ENCODE results near the gene PRKAG2. TPM values are rescaled to one million over a fixed set of nuclear protein-coding genes. Genes with fewer than 3 reads are reported as not detected.

PRKAG2 gene
- total RNA-seq, 3 donors from 2014 or later: 32.3 to 56.6 (median 34.4) TPM

DNA sequence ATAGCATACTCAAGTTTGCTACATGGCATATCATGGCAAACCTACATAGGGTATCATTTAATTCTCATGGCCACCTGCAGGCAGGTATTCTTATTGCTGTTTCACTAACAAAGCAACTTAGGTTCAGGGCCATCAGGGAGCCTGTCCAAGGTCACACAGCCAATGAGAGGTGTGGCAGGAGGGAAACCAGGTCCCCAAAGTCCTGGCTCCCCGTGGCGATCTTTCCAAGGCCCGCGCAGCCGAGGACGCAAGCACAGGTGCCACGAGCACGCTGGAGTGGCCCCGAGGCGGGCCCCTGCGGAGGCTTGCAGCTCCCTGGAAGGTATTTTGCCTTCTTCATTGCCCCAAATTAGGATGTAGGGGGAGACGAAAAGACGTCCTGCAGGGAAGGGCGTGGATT, 20.8 kb downstream of the PRKAG2 start:
- H3K4me3 ChIP-seq: no peak overlapping the region
- TF ChIP-seq POLR2A (IDR thresholded peaks at IDR 0.05) (no peak), POLR2AphosphoS5 (IDR thresholded peaks at IDR 0.05) (no peak), CTCF (IDR thresholded peaks at IDR 0.05) (no peak)
- no peaks in the 10 kb centered on the region for H3K27me3 ChIP-seq
- no peaks in the 10 kb centered on the region for H3K36me3 ChIP-seq
- no peaks in the 10 kb centered on the region for H3K9me3 ChIP-seq
- intact Hi-C loops (cut with DNase I; ENCODE audit: low total_unique reads): no loop called here
- no peak overlapping the region for H3K27ac ChIP-seq
- peaks cover 0 to 10% of the 10 kb centered on the region in 2 donors for H3K4me1 ChIP-seq
- DNase-seq (ENCODE audit: low spot score in 2 of 2): no peak

- H3K36me3 ChIP-seq: no peaks in the 10 kb centered on the region
- DNase-seq (ENCODE audit: low spot score in 2 of 2): no peak
- TF ChIP-seq POLR2A (IDR thresholded peaks at IDR 0.05) (no peak), CTCF (IDR thresholded peaks at IDR 0.05) (no peak), POLR2AphosphoS5 (IDR thresholded peaks at IDR 0.05) (no peak)
- H3K27ac ChIP-seq: peak overlapping the region in 1 of 2 donors; percentile 22
- H3K4me1 ChIP-seq: peaks cover 0 to 10% of the 10 kb centered on the region in 2 donors
- no peaks in the 10 kb centered on the region for H3K9me3 ChIP-seq
- H3K4me3 ChIP-seq: no peak overlapping the region
- no peaks in the 10 kb centered on the region for H3K27me3 ChIP-seq
- intact Hi-C loops (cut with DNase I; ENCODE audit: low total_unique reads): no loop called here
Observed at GRCh38 chr7:151854720-151855071, 22.2 kb downstream of the PRKAG2 start.

GRCh38 chr7:151853896-151854719, 22.8 kb downstream of the PRKAG2 start:
- H3K9me3 ChIP-seq: no peaks in the 10 kb centered on the region
- DNase-seq (ENCODE audit: low spot score in 2 of 2): peak in 1 of 2 donors; percentile 39
- intact Hi-C loops (cut with DNase I; ENCODE audit: low total_unique reads): no loop called here
- no peaks in the 10 kb centered on the region for H3K27me3 ChIP-seq
- H3K36me3 ChIP-seq: no peaks in the 10 kb centered on the region
- no peak overlapping the region for H3K4me3 ChIP-seq
- peaks cover 0 to 10% of the 10 kb centered on the region in 2 donors for H3K4me1 ChIP-seq
- peak overlapping the region in 1 of 2 donors; percentile 22 for H3K27ac ChIP-seq
- TF ChIP-seq CTCF (IDR thresholded peaks at IDR 0.05): no peak
- no peak for TF ChIP-seq POLR2AphosphoS5 (IDR thresholded peaks at IDR 0.05)
- TF ChIP-seq POLR2A (IDR thresholded peaks at IDR 0.05): no peak

GRCh38 chr7:151852486-151853396, 24.2 kb downstream of the PRKAG2 start:
- intact Hi-C loops (cut with DNase I; ENCODE audit: low total_unique reads): no loop called here
- Histone ChIP-seq H3K4me3 (no peak overlapping the region), H3K36me3 (no peaks in the 10 kb centered on the region), H3K4me1 (peaks cover 0 to 10% of the 10 kb centered on the region in 2 donors), H3K9me3 (no peaks in the 10 kb centered on the region), H3K27me3 (no peaks in the 10 kb centered on the region), H3K27ac (peak overlapping the region in 1 of 2 donors; percentile 81)
- no peak for DNase-seq (ENCODE audit: low spot score in 2 of 2)
- TF ChIP-seq POLR2AphosphoS5 (IDR thresholded peaks at IDR 0.05): no peak

GRCh38 chr7:151851782-151852181, 25.1 kb downstream of the PRKAG2 start:
- Histone ChIP-seq H3K27me3 (no peaks in the 10 kb centered on the region), H3K27ac (peak overlapping the region; percentile 81 to 85), H3K4me1 (peaks cover 0 to 10% of the 10 kb centered on the region in 2 donors), H3K4me3 (peak overlapping the region; percentile 3 to 60 (median 34)), H3K9me3 (no peaks in the 10 kb centered on the region), H3K36me3 (no peaks in the 10 kb centered on the region)
- intact Hi-C loops (cut with DNase I; ENCODE audit: low total_unique reads): no loop called here
- no peak for TF ChIP-seq POLR2AphosphoS5 (IDR thresholded peaks at IDR 0.05)
- TF ChIP-seq CTCF (IDR thresholded peaks at IDR 0.05): no peak
- no peak for TF ChIP-seq POLR2A (IDR thresholded peaks at IDR 0.05)
- DNase-seq (ENCODE audit: low spot score in 2 of 2): peak in 1 of 2 donors; percentile 35

Data from breast epithelium (tissue), 4 donors.